ACC112 (cell line): ENCODE measurements around the gene MAML2.

Source experiments
- H2AFZ ChIP-seq: fragments of 200-600 bp; sonication (generic); one replicate; pipeline ENCODE4 v1.6.0; 2017; ENCODE audit warnings: antibody characterized with exemption, low read length; ENCODE audit not compliant: unreplicated experiment
- H3K27ac ChIP-seq: fragments of 200-600 bp; sonication (generic); 2 replicates; pipeline ENCODE4 v1.5.1; 2014; ENCODE audit warnings: low read depth, mild to moderate bottlenecking, antibody characterized with exemption, low read length, moderate library complexity
- H3K27me3 ChIP-seq: fragments of 200-600 bp; sonication (generic); 2 replicates; pipeline ENCODE4 v1.6.1; 2014; ENCODE audit warnings: mild to moderate bottlenecking, antibody characterized with exemption, low read length, moderate library complexity, mixed read lengths; ENCODE audit not compliant: insufficient read depth
- H3K36me3 ChIP-seq: fragments of 200-600 bp; sonication (generic); 2 replicates; pipeline ENCODE4 v1.6.1; 2016; ENCODE audit warnings: mild to moderate bottlenecking, antibody characterized with exemption, low read length, moderate library complexity, mixed read lengths; ENCODE audit not compliant: insufficient read depth
- H3K4me1 ChIP-seq: fragments of 200-600 bp; sonication (generic); one replicate; pipeline ENCODE4 v1.6.1; 2016; ENCODE audit warnings: low read length, mixed read lengths; ENCODE audit not compliant: insufficient read depth, unreplicated experiment, control insufficient read depth
- H3K4me3 ChIP-seq: fragments of 200-600 bp; sonication (generic); 2 replicates; pipeline ENCODE4 v1.5.1; 2014; ENCODE audit warnings: mild to moderate bottlenecking, low read depth, low read length
- H3K79me2 ChIP-seq: fragments of 200-600 bp; sonication (generic); one replicate; pipeline ENCODE4 v1.6.0; 2016; ENCODE audit warnings: low read length; ENCODE audit not compliant: control insufficient read depth, unreplicated experiment, insufficient read depth

The MAML2 gene

GRCh38 chr11:96062134-96062533 is 280.9 kb downstream of the MAML2 start:
- Histone ChIP-seq H2AFZ (no peak overlapping the region), H3K4me3 (no peak overlapping the region), H3K27me3 (no peaks in the 10 kb centered on the region), H3K4me1 (peaks cover 41% of the 10 kb centered on the region), H3K79me2 (peaks cover 28% of the 10 kb centered on the region), H3K27ac (peak overlapping the region; percentile 50), H3K36me3 (peaks cover 16% of the 10 kb centered on the region)

GRCh38 chr11:96061730-96062129 is 281.3 kb downstream of the MAML2 start:
- peak overlapping the region; percentile 50 for H3K27ac ChIP-seq
- H3K27me3 ChIP-seq = no peaks in the 10 kb centered on the region
- peaks cover 16% of the 10 kb centered on the region for H3K36me3 ChIP-seq
- no peak overlapping the region for H2AFZ ChIP-seq
- H3K79me2 ChIP-seq = peaks cover 30% of the 10 kb centered on the region
- peaks cover 45% of the 10 kb centered on the region for H3K4me1 ChIP-seq
- H3K4me3 ChIP-seq = no peak overlapping the region

- H3K27ac ChIP-seq = no peak overlapping the region
- peaks cover 16% of the 10 kb centered on the region for H3K36me3 ChIP-seq
- peaks cover 52% of the 10 kb centered on the region for H3K4me1 ChIP-seq
- no peak overlapping the region for H3K4me3 ChIP-seq
- no peak overlapping the region for H2AFZ ChIP-seq
- peaks cover 35% of the 10 kb centered on the region for H3K79me2 ChIP-seq
- H3K27me3 ChIP-seq = no peaks in the 10 kb centered on the region
Measured at GRCh38 chr11:96061069-96061468, 281.9 kb downstream of the MAML2 start.

- Histone ChIP-seq H3K36me3 (peaks cover 13% of the 10 kb centered on the region), H3K27ac (no peak overlapping the region)
Measured at GRCh38 chr11:96057502-96057901, 285.5 kb downstream of the MAML2 start.

GRCh38 chr11:96056576-96056975 is 286.4 kb downstream of the MAML2 start:
- Histone ChIP-seq H2AFZ (no peak overlapping the region), H3K79me2 (peaks cover 50% of the 10 kb centered on the region), H3K4me1 (peaks cover 62% of the 10 kb centered on the region), H3K4me3 (no peak overlapping the region), H3K27ac (peak overlapping the region; percentile 77), H3K27me3 (no peaks in the 10 kb centered on the region), H3K36me3 (peaks cover 13% of the 10 kb centered on the region)

More at GRCh38 chr11:96057502-96057901, 285.5 kb downstream of the MAML2 start:
- peaks cover 63% of the 10 kb centered on the region for H3K4me1 ChIP-seq
- H3K27me3 ChIP-seq = no peaks in the 10 kb centered on the region
- H2AFZ ChIP-seq = no peak overlapping the region
- H3K79me2 ChIP-seq = peaks cover 47% of the 10 kb centered on the region
- peak overlapping the region; percentile 7 for H3K4me3 ChIP-seq

DNA sequence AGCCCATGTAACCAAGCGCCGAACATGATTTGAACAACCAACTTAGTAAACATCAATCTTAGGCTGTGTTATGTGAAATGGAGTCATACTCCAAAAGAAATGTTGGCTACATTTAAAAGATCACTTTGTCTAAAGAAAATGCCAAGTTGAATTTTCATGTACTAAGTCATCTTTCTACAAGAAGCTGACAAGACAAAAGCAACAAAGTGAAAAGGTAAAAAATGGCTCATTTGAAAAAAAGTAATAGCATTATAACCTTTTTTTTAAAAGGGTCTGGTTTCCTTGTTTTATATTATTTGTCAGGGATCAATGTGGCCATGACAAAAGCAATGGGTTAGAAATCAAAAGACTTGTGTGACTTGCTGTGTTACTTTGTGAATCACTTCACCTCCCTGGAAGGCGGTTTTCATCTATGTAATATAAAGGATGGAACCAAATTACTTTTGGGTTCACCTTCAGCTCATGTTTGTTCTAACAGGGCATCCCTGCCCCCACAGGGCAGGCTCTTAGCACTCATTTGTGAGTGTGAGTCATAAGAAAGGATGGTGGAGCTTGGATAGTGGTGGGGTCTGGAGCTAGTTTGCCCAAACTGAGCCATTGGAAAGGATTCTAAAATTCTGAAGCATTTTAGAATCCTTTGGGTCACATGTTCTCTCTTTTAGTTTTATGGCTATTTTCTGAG is 287.1 kb downstream of the MAML2 start:
- Histone ChIP-seq H3K36me3 (peaks cover 11% of the 10 kb centered on the region), H3K79me2 (peaks cover 47% of the 10 kb centered on the region), H2AFZ (peak overlapping the region; percentile 33), H3K4me3 (peak overlapping the region; percentile 11; the same call in 1 of the 2 replicates), H3K27ac (peak overlapping the region; percentile 77), H3K4me1 (peaks cover 56% of the 10 kb centered on the region), H3K27me3 (no peaks in the 10 kb centered on the region)

- H3K79me2 ChIP-seq = peaks cover 45% of the 10 kb centered on the region
- H2AFZ ChIP-seq = peak overlapping the region; percentile 15
- H3K27me3 ChIP-seq = no peaks in the 10 kb centered on the region
- H3K36me3 ChIP-seq = peaks cover 5% of the 10 kb centered on the region; the same call in 1 of the 2 replicates
- H3K4me3 ChIP-seq = no peak overlapping the region; the same call in 1 of the 2 replicates
- H3K4me1 ChIP-seq = peaks cover 62% of the 10 kb centered on the region
- peak overlapping the region; percentile 77 for H3K27ac ChIP-seq
Measured at GRCh38 chr11:96054870-96055705, 287.9 kb downstream of the MAML2 start.

- no peak overlapping the region for H3K4me3 ChIP-seq
- H2AFZ ChIP-seq = no peak overlapping the region
- peaks cover 72% of the 10 kb centered on the region for H3K4me1 ChIP-seq
- H3K36me3 ChIP-seq = no peaks in the 10 kb centered on the region
- H3K27me3 ChIP-seq = no peaks in the 10 kb centered on the region
- peaks cover 39% of the 10 kb centered on the region for H3K79me2 ChIP-seq
- H3K27ac ChIP-seq = peak overlapping the region; percentile 61
Measured at GRCh38 chr11:96052921-96053651, 289.9 kb downstream of the MAML2 start.

GRCh38 chr11:96051820-96052219 is 291.2 kb downstream of the MAML2 start:
- peaks cover 29% of the 10 kb centered on the region for H3K79me2 ChIP-seq
- H3K27me3 ChIP-seq = no peaks in the 10 kb centered on the region

GRCh38 chr11:96050435-96051182 is 292.4 kb downstream of the MAML2 start:
- Histone ChIP-seq H3K27me3 (no peaks in the 10 kb centered on the region), H2AFZ (no peak overlapping the region), H3K36me3 (no peaks in the 10 kb centered on the region), H3K4me3 (no peak overlapping the region), H3K27ac (peak overlapping the region; percentile 60), H3K79me2 (peaks cover 20% of the 10 kb centered on the region), H3K4me1 (peaks cover 69% of the 10 kb centered on the region)

More at GRCh38 chr11:96051820-96052219, 291.2 kb downstream of the MAML2 start:
- H3K4me1 ChIP-seq = peaks cover 71% of the 10 kb centered on the region
- no peaks in the 10 kb centered on the region for H3K36me3 ChIP-seq
- H3K27ac ChIP-seq = no peak overlapping the region
- no peak overlapping the region for H3K4me3 ChIP-seq
- H2AFZ ChIP-seq = no peak overlapping the region
